GM21619 (cell line): ENCODE measurements around the gene PABPN1.

ENCODE experiments used
- ATAC-seq: cut with Tn5 transposase; IDR thresholded peaks from one replicate; pipeline ENCODE4 v1.9.1; 2021; ENCODE audit not compliant: unreplicated experiment

The PABPN1 gene

DNA sequence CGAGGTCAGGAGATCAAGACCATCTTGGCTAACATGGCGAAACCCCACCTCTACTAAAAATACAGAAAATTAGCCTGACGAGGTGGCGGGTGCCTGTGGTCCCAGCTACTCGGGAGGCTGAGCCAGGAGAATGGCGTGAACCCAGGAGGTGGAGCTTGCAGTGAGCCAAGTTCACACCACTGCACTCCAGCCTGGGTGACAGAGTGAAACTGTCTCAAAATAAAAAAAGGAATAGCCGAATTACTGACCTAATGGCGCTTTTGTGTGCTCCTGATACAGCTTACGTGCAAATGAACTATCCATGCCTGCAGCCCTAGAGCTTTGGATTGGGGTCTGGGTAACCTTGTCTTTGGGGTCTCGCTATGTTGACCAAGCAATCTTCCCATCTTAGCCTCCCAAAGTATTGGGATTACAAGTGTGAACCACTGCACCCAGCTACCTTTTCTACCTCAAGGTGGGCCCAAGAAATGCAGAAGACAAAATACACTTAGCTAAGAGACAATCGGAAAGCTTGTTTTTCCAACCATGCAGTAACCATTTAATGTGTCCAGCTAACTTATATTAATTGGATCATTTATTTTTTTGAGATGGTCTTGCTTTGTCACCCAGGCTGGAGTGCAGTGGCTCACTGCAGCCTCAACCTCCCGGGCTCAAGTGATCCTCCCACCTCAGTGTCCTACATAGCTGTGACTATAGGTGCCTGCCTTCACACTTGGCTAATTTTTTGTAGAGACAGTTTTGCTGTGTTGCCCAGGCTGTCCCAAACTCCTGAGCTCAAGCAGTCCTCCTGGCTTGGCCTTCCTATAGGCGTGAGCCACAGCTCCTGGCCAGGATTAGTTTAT lies 5.5 kb downstream of the PABPN1 start:
- no peak for ATAC-seq

DNA sequence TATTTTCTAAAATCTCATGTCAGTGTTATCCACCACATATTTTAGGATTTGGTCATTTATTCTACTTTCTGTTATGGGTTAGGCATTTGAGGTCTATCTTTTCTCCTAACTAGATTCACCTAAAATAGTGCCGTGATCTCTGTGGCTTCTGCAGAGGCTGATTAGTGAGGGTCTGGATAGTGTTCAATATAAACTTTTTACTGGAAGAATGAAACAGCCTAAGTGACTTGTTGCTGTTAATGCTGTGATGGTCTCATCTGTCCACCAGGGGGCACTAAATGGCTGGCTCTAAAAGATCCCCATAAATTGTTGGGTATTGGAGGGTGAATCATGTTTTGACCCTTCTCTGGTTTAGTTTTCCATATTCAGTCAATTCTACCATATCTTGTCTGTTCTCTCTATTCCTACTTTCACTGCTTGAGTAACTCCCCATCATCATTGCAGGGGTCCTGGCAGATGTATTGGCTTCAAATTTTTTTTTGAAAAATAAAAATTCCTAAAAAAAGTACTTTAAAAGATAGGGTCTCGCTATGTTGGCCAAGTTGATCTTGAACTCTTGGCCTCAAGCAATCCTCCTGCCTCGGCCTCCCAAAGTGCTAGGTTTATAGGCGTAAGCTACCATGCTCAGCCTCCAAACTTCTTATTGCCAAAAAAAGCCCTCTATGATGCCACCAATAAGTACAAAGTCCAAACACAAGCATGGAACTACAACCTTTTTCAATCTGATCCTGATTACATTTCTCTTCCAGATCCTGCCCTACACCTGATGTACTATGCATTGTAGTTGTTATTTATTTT lies 6.9 kb downstream of the PABPN1 start:
- ATAC-seq, result no peak

DNA sequence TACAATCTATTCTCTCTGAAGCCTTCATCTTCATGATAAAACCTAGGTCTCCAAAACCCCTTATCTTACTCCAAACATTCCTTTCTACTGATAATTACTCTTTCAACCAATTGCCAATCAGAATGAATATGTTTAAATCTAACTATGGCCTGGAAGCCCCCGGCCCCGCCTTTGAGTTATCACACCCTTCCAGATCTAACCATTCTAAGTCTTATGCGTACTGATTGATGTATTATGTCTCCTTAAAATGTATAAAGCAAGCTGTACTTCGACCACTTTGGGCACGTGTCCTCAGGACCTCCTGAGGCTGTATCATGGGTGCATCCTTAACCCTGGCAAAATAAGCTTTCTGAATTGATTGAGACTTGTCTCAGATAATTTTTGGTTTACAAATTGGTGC lies 14.4 kb downstream of the PABPN1 start:
- no peak for ATAC-seq

DNA sequence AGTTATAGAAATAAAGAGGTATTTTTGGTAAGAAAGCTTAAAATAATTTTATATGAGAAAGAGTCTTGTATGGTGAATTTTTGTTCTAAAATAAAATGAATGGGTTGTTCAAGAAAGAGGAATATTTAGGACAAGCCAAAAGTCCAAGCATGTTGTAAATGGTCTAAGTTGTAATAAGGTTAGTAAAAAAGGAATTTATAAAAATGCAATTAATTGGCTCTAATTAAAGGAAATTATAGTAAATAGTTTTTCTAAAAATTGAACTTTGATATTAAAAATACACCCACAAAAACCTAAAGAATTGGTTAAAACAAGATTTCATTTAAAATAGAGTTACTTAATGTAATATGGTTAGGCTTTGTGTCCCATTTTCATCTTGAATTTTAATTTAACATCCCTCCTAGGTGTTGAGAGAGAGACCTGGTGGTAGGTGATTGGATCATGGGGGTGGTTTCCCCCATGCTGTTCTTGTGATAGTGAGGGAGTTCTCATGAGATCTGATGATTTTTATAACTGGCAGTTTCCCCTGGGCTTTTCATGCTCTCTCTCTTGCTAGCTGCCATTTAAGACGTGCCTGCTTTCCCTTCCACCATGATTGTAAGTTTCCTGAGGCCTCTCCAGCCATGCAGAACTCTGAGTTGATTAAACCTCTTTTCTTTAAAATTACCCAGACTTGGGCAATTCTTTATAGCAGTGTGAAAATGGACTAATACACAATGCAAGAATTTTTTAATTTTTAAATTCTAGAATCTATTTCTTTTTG lies 18.4 kb downstream of the PABPN1 start:
- ATAC-seq, result no peak

DNA sequence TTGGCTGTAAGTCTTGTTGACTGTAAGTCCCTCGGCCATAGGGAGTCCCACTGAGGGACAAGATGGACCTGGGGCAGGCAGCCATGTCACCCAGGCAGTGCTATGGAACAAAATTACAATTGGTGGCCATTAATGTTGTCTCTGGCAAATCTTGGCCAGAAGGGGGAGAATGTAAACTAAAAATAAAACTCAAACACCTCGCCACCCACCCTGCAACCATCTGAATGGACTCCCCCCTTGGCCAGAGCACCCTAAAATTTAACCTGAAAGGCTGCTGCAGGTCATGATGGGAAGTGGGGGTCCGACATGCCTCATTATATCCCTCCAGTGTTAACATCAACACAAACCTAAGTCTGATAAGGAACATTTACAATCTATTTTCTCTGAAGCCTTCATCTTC lies 23.2 kb downstream of the PABPN1 start:
- no peak for ATAC-seq

DNA sequence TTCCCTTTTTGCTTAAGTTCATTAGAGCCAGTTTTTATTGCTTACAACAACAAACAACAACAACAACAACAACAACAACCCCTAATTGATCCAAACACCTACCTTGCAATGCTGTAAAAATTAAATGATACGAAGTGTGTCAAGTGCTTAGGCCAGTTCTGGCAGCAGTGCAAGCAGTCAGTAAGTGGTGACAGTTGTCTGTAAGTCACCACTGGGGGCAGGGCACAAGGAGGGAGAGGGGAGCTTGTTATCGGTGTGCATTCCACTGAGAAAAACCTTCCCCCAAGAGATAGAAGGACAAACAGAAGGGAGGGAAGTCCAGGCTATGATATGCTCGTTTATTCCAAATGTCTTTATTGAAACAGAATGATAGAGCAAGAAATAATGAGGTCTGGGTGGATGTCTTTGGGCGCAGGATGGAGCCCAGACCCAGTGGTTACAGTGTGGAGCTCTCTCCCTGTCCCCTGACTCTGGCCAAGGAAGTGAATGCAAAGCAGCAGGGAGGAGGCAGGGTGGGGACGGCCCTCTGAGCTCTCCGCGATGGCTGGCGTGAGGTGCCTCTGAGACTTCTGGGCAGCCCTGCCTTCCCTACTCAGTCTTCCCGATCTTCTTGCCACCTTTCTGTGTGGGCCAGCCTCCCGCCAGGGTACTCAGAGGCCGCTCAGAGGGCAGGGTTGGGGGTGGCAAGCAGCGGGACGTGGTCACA lies 24.9 kb downstream of the PABPN1 start:
- ATAC-seq, result no peak

DNA sequence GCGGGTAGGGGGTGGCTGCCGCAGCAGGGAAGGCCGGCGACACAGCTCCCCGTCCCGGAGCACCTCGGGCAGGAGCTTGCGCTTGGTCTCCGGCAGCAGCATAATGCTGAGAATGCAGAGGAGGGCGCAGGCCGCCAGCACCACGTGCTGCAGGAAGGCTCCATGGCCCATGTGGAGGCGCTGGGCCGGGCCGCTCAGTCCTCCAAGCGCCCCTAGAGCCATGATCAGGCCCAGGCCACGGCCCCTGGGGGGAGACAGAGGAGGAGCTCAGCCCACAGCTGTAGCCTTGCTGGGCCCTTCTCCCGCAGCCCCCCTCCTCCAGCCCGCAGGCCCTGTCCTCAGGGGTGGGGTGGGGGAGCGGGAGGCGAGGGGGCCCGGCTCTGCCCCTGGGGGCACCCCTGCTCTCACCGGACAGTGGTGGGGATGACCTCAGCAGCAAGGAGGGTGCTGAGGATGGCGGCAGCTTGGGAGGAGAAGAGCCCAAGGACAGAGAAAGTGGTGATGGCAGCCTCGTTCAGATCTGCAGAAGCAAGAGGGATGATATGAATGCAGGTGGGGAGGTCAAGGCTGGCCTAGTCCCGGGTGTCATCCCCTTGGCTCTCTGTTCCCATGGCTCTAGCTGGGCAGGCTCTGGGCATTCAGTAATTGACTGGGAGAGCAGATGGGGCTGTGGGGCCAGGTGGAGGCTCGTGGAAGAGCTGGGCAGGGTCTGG lies 25.6 kb downstream of the PABPN1 start:
- no peak for ATAC-seq

DNA sequence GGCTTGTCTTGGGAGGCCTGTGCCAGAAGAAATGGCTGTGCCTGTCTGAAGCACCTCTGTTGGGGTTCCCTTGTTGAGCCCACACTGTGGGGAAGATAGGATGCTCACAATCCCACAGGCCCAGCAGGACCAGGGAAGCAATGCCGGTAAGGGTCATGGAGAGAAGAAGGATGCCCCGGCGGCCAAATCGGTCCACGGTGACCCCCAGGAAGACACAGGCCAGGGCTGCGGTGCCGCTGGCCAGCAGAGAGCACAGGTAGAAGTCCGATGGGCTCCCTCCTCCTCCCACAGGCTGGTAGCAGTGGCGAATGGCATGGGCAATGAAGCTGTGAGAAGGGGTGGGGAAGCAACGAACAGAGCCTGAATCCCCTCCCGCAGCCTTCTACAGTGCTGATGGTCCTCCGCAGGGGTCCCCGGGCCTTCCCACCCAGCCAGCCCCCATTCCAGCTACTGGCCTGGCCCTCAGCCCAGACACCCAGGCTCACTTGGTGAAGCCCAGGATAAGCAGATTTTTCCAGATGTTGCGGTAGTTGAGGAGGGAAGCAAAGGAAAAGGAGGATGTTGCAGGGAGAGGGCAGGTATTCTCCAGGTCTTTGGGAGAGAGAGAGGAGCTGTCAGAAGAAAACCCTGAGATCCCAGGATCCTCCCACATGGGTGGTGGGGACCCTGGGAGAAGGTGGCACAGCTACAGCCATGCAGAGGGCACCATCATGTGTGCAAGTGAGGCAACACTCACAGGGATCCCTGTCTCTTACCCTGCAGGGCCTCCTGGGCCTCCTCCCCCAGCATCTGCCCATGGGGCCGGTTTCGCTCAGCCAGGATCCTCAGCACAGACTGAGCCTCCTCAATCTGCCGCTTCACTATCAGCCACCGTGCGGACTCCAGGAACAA lies 26.4 kb downstream of the PABPN1 start:
- no peak for ATAC-seq

DNA sequence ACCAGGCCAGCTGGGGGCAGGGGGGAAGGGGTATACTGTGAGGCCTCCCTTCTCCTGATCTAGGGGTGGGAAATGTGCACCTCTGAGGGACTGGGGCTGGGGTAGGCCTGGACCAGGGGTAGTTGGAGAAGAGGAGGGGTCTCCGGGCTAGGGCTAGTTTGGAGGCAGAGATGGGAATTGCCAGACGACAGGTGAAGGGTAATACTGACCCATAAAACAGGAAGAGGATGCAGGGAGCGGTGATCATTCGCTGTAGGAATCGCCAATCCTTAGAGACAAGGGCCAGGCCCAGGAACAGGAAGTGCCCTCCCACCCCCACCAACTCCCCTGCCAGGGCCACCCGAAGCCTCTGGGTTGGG lies 27.0 kb downstream of the PABPN1 start:
- no peak for ATAC-seq

DNA sequence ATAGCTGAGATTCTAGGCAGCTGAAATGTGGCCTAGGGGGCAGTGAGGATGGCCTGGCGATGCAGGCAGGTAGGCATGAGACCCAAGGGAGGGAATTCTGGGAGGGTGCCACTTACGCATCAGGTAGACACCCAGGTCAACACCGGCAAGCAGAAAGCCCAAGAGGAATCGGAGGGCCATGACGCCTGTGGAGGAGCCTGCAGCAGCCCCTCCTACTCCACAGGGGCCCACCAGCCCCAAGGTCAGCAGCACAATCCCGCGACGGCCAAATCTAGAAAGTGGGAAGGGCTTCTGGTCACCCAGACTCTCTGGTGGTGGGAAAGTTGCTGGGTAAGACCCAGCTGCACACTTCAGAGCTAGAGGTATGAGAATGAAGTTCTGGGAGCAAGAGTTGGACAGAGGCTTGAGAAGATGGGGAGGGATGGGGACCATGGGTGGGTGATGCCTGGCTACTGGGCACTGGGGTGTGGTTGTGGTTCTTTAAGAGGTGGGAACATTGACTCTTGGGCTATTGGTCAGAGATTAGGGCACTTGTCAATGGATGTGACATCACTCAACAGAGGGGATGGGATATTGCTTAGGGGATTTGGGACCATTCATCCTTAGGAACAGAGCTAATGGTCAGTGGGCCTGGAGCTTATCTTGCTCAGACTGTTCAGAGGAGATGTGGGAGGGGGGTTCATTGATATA lies 28.0 kb downstream of the PABPN1 start:
- no peak for ATAC-seq

DNA sequence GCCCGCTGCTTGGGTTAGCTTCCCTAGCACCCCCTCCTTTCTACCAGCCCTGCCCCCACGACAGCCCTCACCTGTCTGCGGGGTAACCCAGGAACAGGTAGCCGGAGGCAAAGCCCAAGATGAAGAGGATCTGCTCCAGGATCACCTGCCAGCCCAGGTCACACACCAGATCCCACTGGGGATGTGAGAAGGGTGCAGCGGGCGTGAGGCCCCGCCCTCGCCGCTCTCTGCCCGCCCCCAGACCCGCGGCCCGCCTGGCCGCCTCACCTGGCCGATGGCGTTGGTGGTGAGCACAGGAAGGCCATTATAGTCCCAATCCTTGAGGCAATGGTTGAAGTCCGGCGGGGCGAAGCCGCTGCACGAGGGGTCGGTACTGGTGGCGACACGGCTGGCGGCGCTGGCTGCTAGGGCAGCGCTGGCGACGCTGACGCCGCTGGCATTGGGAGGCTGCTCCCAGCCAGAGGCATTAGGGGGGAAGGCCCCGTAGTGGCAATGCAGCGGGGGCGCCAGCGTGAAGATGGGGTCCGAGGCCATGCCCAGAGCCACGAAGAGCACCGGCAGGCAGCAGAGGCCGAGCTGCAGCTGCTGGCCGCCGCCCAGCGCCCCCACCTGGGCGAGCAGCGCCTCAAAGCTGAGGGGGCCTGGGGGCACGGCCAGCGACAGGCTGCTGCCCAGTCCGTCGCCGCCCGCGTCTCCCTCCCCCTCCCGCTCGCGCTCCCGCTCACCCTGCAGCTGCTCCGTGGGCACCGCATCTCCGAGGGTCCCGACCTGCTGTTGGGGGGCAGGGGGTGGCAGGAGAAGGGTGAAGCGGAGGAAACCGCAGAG lies 30.6 kb downstream of the PABPN1 start:
- no peak for ATAC-seq

DNA sequence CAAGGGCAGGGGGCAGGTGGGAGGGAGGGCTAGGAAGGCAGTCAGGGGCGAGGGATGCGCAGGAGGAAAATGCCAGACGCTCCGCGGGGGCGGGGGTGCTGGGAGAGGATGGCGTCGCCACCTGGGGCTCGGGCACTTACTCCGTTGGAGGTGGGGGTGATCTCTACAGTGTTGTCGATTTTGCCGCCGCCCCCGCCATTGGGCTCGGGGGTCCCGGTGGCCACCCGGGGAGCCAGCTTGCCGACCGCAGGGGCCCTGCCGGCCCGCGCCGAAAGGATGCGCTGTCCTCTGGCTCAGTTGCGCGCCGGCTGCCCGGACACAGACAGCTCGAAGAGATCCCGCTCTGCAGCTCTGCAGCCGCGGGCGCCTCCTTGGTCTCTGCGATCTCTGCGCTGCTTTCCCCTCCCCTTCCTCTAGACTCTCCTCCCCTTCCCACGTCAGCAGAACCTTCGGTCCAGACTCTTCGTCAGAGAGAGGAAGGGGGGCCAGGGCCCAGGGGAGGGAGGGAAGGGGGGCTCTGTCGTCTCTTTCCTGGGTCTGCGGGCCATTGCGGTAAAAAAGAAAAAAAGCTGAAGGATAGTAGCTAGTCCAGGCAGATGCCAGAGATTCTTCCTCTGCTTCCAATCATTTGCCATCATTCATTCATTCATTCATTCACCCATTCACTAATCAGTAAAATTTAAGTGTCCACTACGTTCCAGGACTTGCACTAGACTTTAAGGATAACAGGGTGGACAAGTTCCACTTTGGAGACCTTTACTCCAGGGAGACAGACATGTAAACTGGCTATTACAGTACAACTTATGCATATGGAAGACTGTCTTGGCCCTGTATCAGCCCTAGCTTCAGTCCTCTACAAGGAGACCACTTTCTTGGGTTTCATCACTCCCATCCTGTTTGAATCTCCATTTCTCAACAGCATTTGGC lies 31.5 kb downstream of the PABPN1 start, which contains the start of gene SLC22A17:
Gene SLC22A17, minus strand, starts transcription at position 382 of the 927 bp plus-strand sequence.
- no peak for ATAC-seq

DNA sequence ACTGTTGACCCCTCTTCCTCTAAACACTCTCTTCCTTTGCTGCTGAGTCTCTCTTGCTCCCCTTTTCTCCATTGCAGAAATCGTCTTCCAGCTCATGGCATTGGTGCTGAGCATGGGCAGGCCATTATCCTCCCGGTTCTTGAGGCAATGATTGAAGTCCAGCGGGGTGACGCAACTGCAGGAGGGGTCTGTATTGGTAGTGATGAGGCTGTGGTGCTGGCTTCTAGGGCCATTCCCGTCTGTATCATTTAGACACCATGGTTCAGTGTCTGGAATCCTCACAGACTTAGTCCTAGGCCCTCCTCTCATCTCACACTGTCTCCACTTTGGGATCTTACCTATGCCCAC lies 32.1 kb downstream of the PABPN1 start:
- ATAC-seq, result no peak

DNA sequence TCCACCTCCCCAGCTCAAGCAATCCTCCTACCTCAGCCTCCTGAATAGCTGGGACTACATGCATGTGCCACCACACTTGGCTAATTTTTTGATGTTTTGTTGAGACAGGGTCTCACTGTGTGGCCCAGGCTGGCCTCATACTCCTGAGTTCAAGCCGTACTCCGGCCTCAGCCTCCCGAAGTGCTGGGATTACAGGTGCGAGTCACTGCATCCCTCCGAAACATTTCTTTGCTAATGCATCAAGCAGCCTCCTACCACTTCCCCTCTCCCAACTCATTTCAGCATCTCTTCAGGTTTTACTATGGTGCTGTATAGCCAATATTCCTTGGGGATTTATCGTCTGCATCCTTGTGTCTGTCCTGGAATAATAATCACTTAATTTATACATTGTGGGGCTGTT lies 33.7 kb downstream of the PABPN1 start:
- no peak for ATAC-seq

DNA sequence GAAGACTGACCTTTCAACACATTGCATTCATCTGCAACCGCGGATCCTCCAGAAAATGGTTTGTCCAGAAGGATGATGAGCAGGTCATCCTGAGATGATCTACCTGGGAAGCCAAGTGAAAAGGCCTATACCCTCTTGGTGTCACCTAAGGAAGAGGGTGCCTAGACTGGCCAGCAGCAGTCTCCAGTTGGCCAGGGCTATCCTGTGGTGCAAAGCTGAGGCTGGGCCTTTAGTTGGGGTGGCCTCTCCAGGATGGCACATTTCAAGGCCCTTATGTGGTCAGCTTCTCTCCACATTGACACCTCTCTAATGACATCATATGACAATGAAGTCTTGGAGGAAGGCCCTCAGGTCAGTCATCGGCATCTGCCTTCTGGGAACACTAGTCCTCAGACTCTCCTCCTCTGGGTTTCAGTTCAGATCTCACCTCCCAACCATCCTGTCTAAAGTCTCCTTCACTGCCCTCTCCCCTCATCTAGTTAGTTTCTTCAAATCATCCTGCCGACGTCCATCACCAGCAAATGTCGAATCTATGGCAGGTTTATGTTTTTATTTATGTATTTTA lies 34.7 kb downstream of the PABPN1 start:
- ATAC-seq, result no peak

DNA sequence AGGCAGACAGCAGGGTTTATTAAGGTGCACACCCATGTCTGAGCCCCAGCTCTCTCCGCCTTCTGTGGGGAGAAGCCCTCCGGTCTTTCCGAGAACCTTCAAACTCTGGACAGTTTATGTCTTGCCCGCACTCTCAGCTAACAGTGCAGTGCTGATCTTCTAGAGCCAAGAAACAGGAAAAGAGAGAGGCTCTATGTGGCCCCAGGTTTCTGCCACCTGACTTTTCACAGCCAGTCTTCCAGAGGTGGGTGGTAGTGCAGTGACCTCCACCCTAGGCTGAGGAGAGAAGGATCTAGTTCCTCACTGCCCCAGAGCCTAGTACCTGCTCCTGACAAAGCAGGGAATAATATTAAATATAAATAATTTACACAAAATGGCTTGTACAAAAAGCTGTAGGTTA lies 35.4 kb downstream of the PABPN1 start:
- no peak for ATAC-seq

DNA sequence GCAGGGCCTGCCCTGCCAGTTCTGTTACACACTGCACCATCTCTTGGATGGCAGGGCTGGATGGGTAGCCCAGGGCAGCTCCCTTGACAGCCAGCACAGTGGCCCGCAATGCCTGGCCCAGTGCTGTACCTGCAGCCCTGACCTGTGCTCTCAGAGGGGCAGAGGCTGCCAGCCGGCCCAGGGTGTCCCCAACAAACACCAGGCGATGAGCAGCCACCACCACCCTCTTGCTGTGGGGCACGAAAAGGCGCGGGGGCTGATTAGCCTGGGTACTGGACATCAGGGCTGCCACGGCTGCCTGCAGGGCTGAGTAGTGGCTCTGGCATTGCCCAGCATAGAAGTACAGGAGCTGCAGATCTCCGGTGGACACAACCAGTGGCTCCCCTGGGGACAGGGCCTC lies 36.0 kb downstream of the PABPN1 start:
- ATAC-seq, result no peak
